ENCODE data around the gene SIL1.
"Not testable (repeated sequence)": the region's sequence is repeated elsewhere in the genome, so short reads cannot be mapped to it uniquely, and the experiment has no call there.

SIL1 gene

DNA sequence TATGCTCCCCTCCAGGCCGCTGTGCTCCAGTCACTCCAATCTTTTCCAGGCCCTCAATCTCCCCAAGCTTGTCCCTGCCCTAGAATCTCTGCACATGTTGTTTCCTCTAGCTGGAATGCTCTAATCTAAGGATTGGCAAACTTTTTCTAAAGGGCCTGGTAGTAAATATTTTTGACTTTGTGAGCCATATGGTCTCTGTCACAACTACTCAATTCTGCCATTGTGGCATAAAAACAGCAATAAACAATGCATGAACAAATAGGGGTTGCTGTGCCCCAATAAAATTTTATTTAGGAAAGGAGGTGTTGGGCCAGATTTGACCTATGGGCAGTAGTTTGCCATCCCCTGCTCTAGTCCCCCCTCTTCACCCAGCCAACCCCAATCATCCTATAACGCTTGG lies 172.5 kb downstream of the SIL1 start:
- DNase-seq (ENCODE audit: low read depth in 2 of 2): no peak

DNA sequence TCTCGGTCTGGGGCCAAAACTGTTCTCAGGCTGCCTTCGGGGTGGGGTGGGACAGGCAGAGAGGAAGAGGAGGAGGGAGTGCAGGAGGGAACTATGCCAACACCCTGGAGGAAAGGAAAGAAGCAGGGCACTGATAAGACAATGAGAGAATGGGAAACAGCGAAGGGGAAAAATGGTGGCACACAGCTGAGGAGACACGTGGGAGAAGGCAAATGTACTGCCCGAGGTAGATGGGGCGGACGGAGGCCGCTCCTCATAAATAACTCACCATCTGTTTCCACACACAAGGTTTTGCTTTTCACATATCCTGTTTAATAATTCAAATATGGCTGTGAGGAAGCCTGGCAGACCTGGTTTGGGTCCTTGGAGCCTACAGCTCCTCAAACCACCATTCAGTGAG lies 174.9 kb downstream of the SIL1 start:
- DNase-seq (ENCODE audit: low read depth in 2 of 2): no peak

DNA sequence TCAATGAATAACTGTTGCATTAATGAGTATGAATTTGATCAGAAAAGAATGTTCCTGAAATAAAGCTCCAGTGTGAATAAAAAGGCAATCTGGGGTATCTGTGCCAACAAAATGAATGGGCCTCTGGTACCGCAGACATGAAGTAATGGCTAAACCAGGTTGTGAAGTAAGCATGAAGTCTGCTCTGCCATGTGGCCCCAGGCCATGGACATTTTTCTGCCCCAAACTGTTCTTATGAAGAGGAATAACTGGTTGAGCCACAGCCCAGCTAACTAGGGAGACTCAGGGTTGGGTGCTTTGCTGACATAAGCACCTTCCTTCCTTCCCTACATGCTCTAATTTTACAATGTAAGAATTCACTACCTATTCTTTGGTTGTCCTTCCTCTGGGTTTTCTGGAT lies 175.6 kb downstream of the SIL1 start:
- DNase-seq (ENCODE audit: low read depth in 2 of 2): no peak

DNA sequence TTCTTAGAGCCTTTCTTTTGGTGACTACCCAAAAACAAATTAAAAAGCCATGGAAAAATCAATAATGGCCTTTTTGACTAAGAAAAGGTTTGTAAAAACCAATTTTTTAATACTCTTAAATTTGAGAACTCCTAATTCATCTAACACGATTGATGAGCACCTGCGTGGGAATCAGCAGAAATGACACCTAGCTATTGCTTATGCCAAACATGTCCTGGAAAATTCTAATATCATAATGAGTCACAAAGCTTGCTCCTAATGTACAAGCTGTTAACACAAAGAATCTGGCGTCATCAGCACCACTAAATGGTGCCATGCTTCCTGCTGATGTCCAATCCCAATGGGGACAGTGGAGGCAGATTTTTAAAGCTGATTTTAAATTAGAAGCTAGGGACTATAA lies 176.8 kb downstream of the SIL1 start:
- no peak for DNase-seq (ENCODE audit: low read depth in 2 of 2)

DNA sequence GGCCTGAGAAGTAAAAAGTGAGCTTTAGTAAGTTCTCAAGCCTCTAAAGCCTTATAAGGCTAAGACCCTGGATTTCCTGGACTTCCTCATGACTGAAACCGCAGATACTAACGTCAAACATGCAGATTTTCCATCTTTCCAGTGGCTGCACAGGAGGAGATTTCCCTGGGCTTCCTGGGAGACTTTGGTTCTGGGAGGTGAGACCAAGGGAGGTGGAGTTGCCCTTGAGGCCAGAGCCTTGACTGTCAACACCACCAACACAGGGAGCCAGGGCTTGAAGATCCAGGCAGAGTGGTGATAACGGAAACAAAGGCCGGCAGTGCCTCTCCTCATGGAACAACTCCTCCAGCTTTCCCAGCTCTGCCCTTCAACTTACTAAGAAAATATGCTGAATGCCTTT lies 178.3 kb downstream of the SIL1 start:
- no peak for DNase-seq (ENCODE audit: low read depth in 2 of 2)

DNA sequence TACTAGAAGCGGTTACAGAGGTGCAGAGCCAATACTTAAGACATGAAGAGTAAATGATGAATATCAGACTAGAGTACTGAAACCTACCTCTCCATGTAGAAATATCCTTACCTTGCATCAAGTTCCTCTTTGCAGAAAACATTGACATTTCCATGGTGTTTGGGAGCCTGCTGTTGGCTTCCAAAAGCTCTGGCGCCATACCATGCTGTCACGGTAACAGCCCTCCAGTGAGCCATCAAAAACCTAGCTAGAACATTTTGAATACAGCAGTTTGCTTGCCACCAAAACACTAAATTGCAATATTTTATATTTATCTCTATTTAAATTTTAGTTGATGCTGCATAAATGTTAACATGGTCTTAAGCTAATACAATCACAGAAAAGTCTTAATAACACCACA lies 179.0 kb downstream of the SIL1 start:
- no peak for DNase-seq (ENCODE audit: low read depth in 2 of 2)

DNA sequence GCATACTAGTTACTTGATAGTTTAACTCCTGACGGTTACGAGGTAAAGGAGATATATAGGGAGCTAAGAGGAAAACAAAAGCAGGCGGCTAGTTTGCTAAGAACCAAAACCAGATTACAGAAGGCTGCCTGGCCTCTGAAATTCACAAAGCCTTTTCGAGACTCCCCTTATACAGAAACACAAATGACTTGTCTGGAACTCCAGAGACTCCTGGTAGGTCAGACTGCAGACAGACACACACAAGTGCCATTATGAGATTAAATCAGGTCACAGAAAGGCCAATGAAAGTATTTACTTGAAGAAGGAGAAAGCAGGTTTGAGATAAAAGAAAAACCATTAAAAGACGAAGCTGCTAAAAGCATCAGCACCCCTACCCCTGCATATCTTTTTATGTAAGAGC lies 180.5 kb downstream of the SIL1 start:
- no peak for DNase-seq (ENCODE audit: low read depth in 2 of 2)

DNA sequence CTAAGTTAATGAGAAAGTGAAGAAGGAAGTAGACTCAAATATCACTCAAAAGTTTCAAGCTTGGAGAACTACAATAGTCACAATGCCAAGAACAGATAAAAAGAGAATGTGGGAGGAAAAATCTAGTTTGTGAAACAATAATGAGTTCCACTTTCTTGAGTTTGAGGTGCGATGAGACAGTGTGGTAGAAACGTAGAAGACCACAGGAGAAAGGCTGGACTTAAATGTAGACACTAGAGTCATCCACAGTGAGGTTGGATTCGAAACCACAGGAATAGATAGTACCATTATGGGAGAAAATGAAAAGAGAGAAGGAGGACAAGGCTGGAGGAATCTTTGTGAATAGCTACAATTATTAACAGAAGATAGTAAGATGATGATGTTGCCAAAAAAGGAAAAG lies 182.0 kb downstream of the SIL1 start:
- DNase-seq (ENCODE audit: low read depth in 2 of 2): no peak

DNA sequence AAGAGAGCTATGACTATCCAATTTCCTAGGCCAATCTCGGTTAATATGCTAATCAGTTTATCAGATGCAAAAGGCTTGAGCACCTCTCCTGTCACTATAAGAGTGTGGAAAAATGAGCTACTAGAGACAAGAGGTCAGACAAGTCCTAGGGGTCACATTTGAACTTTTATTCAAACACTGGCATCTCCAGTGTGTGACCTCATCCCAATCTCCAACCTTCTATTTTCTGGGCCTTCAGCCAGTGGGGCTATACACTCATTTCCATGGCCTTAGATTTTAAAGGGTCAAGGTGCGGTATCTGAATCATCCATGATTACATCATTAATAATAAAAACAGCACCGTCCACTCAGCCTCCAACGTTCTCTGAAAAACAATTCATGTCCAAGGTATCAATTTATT lies 183.4 kb downstream of the SIL1 start:
- no peak for DNase-seq (ENCODE audit: low read depth in 2 of 2)

DNA sequence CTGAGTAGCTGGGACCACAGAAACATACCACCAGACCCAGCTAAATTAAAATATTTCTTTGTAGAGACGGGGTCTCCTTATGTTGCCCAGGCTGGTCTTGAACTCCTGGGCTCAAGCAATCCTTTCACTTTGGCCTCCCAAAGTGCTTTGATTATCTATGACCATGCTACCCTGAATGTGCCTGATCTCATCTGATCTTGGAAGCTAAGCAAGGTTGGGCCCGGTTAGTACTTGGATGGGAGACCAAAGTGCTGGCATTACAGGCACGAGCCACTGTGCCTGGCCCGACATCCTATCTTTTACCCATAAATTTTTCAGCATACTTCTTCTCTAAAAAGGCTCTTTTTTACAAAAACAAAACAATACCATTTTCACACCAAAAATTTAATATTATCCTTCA lies 186.0 kb downstream of the SIL1 start:
- no peak for DNase-seq (ENCODE audit: low read depth in 2 of 2)

DNA sequence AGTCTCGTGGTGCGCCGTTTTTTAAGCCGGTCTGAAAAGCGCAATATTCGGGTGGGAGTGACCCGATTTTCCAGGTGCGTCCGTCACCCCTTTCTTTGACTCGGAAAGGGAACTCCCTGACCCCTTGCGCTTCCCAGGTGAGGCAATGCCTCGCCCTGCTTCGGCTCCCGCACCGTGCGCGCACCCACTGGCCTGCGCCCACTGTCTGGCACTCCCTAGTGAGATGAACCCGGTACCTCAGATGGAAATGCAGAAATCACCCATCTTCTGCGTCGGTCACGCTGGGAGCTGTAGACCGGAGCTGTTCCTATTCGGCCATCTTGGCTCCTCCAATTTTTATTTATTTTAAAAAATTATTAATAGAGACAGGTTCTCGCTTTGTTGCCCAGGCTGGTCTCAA lies 187.0 kb downstream of the SIL1 start:
- not testable (repeated sequence) for DNase-seq (ENCODE audit: low read depth in 2 of 2)

DNA sequence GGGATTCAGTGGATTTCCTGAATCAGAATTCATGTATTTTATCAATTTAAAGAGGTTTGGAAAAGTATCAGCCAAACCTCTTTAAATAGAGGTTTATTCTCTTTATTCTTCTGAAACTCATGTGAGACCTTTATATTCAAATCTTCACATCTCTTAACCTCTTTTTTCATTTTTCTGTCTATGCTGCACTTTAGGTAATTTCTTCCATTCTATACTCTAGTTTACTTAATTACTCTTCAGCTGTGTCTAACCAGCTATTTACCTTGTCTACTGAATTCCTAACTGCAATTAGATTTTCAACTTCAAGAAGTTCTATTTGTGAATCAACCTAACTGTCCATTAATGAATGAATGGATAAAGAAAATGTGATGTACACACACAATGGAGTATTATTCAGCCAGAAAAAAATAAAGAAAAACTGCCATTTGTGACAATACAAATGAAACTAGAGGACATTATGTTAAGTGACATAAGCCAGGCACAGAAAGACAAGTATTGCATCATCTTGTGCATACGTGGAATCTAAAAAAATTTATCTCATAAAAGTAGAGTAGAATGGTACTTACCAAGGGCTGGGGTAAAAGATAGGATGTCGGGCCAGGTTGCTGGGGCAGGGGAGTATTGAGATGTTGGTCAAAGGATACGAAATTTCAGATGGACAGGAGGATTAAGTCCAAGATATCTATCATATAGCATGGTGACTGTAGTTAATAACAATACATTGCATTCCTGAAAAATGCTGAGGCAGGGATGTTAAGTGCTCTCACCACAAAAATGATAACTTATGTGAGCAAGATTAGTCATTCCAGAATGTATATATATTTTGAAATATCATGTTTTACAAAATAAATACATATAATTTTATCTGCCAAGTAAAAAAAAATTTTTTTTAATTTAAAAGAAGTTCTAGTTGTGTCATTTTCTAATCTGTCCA lies 193.5 kb downstream of the SIL1 start:
- DNase-seq (ENCODE audit: low read depth in 2 of 2): no peak

DNA sequence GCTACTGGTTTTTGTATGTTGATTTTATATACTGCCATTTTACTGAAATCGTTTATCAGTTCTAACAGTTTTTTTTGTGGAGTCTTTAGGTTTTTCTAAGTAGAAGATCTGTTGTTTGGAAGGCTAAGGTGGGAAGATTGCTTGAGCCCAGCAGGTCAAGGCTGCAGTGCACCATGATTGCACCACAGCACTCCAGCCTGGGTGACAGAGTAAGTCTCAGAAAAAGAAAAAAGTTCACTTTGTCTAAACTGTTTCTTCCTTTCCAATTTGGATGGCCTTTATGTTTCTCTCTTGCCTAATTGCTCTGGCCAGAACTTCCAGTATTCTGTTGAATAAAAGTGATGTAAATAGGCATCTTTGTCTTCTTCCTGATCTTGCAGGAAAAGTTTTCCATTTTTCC lies 198.5 kb downstream of the SIL1 start:
- no peak for DNase-seq (ENCODE audit: low read depth in 2 of 2)

DNA sequence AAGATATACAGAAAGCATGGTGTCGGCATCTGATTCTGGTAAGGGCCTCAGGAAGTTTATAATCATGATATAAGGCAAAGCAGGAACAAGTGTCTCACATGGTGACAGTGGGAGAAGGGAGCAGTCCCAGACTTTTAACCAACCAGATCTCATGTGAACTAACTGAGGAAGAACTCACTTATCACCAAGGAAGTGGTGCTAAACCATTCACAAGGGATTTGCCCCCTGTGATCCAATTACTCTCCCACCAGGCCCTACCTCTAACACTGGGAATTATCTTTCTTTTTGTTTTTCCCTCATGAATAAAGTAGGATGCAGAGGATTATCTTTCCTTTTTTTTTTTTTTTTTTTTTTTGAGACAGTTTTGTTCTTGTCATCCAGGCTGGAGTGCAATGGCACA lies 199.6 kb downstream of the SIL1 start:
- no peak for DNase-seq (ENCODE audit: low read depth in 2 of 2)

DNA sequence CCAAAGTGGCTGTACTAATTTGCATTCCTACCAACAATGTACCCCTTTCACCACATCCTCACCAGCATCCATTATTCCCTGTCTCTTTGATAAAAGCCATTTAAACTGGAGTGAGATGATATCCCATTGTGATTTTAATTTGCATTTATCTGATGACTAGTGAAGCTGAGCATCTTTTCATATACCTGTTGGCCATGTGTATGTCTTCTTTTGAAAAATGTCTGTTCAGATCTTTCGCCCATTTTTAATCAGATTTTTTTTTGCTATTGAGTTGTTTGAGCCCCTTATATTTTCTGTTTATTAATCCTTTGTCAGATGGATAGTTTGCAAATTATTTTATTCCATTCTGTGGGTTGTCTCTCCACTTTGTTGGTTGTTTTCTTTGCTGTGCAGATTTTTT lies 202.0 kb downstream of the SIL1 start:
- DNase-seq (ENCODE audit: low read depth in 2 of 2): no peak

DNA sequence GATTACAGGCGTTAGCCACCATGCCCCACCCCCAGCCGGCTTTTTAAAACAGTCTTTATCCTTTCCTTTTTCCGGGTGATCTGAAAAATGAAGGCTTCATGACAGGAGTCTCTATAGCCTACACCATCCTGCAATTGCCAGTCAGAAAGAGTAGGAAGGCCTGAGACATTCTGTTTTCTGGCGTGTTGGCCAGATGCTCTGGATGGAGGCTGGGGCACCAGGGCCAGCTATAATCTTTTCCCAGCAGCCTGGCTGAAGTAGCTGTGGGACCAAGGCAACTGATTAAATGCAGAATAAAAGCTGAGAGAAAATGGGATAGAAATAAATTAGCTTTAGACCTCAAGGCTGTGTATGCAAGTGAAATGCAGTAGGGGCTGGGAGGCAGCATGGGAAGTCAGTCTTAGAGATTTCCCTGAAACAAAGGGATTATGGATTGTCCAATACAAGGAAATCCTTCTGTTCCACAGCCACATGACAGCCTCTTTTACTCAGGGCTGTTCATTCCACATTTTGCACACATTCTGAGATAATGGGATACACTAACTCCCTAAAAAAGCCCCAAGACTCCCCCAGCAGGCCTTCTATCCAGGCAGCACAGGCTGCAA lies 207.1 kb downstream of the SIL1 start:
- DNase-seq (ENCODE audit: low read depth in 2 of 2): no peak

DNA sequence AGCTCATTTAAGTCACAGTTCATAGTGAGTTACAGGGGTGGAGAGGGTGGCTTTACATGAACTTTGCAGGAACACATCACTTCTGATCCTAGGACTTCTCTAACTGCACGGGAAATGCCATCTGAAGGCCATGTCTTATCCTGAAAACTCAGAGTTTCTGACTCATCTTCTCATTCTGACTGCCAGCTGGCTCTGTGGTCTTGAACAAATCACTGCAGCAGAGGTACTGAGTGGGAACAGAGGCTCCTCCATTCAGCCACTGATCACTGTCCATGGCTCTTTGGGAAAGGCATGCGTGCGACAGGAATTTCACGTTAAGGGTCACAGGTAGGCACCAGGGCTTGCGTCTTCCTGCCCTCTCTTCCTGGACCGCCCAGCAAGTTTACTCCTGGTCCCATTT lies 208.4 kb downstream of the SIL1 start:
- DNase-seq (ENCODE audit: low read depth in 2 of 2): no peak

DNA sequence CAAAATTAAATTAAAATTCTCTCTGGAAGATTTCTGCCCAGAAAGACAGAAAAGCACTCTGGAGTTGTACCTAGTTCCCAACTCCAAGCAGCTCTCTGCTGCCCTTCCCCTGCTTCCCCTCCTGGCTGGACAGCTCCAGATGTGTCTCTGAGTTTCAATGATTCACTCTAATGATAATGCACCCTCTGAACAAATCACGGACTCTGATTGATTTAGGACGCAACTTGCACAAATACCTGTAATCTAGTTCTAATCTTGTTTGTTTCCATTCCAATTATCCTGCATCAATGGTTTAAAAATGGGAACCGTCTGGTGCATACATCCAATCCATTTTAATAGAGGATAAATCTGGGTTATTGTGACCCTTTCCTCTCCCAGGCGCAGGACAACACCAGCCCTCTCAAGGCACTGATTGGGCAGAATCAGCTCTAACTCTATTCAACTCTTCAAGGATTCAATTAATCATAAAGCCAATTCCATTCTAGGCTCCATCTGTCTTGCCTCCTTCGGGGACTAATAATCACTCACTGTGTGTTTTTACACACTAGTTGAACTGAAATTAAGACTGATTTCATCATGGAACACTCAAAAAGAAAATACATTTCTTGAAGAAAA lies 211.9 kb downstream of the SIL1 start:
- no peak for DNase-seq (ENCODE audit: low read depth in 2 of 2)

DNA sequence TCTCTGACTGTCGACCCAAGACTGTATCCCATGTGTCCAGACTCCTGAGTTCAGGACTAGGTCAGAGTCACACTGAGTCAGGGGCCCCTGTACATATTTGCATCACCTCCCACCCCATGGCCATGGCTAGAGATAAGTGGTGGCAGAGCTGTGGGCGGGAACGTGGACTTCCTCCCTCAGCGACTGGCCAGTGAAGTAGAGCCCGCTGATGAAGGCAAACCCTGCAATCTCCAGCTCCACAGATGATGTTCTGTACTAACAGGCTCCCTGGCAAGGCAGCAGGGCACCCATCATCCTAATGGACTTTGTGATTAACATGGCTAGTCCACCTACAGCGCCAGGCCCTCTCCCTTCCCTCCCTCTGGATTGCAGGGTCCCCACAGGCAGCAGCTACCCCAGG lies 212.5 kb downstream of the SIL1 start:
- no peak for DNase-seq (ENCODE audit: low read depth in 2 of 2)

DNA sequence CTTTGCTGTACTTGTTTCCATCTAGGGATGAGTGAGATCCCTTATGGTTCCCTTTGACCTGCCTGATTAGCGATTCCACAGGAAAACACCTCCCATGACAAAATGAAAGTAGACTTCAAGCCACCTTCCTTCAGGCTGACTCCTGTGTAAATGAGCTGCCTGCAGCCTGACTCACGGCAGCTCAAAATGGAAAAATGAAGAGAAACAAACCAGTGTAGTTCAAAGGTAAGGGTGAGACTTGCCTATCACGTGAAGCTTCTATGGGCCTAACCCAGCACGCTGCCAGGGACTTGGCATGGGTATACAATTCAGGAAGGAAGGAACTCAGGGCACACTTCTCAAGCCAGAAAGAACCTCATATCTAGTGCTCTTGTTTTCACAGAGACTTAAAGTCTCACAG lies 212.9 kb downstream of the SIL1 start:
- DNase-seq (ENCODE audit: low read depth in 2 of 2): no peak

DNA sequence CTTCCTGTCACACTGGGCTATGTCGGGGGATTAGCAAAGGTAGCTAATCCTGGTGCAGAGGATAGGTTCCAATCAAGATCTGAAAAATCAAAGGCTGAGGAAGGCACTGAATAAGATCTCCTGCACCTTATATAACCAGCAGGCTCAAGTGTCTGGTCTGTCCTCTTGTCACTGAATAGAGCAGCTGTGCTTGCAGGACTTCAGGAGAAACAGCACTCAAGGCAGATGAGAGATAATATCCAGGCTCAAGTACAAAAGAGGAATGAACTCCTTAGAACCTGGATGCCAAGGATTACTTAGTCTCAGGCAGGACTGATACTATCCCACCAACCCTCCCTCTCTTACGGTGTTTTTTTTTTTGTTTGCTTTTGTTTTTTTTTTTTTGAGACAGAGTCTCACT lies 214.2 kb downstream of the SIL1 start:
- DNase-seq (ENCODE audit: low read depth in 2 of 2): no peak

DNA sequence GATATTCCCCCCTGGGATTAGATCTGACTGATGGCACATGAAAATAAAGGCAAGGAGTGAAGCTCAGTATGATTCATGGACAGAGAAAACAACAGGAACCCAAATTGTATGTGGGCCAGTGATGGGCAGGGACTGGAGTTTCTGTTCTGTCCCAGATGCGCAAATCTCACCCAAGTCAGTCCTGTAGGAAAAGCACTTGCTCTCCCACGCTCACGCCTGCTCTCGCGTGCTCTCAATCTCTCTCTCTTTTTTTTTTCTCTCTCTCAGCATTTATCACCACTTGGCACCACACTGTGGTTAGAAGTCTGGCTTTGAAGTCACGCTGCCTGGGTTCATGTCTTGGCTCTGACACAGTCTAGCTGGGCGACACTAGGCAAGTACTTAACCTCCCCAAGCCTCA lies 216.6 kb downstream of the SIL1 start:
- no peak for DNase-seq (ENCODE audit: low read depth in 2 of 2)

DNA sequence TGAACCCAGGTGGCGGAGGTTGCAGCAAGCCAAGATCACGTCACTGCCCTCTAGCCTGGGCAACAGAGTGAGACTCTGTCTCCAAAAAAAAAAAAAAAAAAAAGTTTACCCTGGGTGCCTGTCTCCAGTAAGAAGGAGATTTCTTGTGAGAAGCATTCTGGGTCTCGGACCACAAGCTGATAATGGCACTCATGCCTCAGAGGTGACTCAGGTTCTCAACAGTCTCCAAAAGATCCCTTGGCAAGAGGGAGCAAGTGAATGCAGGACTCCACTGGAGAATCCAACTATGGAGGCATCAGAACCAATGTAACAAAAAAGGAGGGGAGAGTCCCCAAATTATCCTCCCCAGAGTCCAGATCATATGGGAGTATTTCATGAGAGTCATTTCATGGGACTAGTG lies 217.0 kb downstream of the SIL1 start:
- DNase-seq (ENCODE audit: low read depth in 2 of 2): no peak

Data from stimulated activated CD8-positive, alpha-beta memory T cell treated with anti-CD3 and anti-CD28 coated beads, Interleukin-15, amount 100 ng/mL, for 48 hours (primary cell).